ENCODE measurements around the gene GALNT18.

GALNT18 gene

GRCh38 chr11:11416502-11416901 is 205.3 kb downstream of the GALNT18 start:
- TF ChIP-seq JUND (IDR thresholded peaks at IDR 0.05; ENCODE audit: low read depth): no peak
- in situ Hi-C loops (cut with HindIII; ENCODE audit: low pct_unique_long_range_greater_than_20kb, low sequenced_read_pairs): no loop called here
- DNase-seq (ENCODE audit: low read depth in 1 of 2, low spot score in 1 of 2): peak in 1 of 2 experiments; percentile 34

GRCh38 chr11:11415901-11416300 is 205.9 kb downstream of the GALNT18 start:
- TF ChIP-seq JUND (IDR thresholded peaks at IDR 0.05; ENCODE audit: low read depth): no peak
- DNase-seq (ENCODE audit: low read depth in 1 of 2, low spot score in 1 of 2): no peak
- in situ Hi-C loops (cut with HindIII; ENCODE audit: low pct_unique_long_range_greater_than_20kb, low sequenced_read_pairs): no loop called here

- DNase-seq (ENCODE audit: low read depth in 1 of 2, low spot score in 1 of 2): no peak
- no peak for TF ChIP-seq JUND (IDR thresholded peaks at IDR 0.05; ENCODE audit: low read depth)
- in situ Hi-C loops (cut with HindIII; ENCODE audit: low pct_unique_long_range_greater_than_20kb, low sequenced_read_pairs): no loop called here
Measured at GRCh38 chr11:11414996-11415395, 206.8 kb downstream of the GALNT18 start.

GRCh38 chr11:11413776-11414175 is 208.0 kb downstream of the GALNT18 start:
- no peak for TF ChIP-seq JUND (IDR thresholded peaks at IDR 0.05; ENCODE audit: low read depth)
- in situ Hi-C loops (cut with HindIII; ENCODE audit: low pct_unique_long_range_greater_than_20kb, low sequenced_read_pairs): no loop called here
- DNase-seq (ENCODE audit: low read depth in 1 of 2, low spot score in 1 of 2): peak in 1 of 2 experiments; percentile 64

- no peak for TF ChIP-seq JUND (IDR thresholded peaks at IDR 0.05; ENCODE audit: low read depth)
- in situ Hi-C loops (cut with HindIII; ENCODE audit: low pct_unique_long_range_greater_than_20kb, low sequenced_read_pairs): no loop called here
- DNase-seq (ENCODE audit: low read depth in 1 of 2, low spot score in 1 of 2): peak in 1 of 2 experiments; percentile 44
Measured at GRCh38 chr11:11411401-11411985, 210.3 kb downstream of the GALNT18 start.

- no peak for DNase-seq (ENCODE audit: low read depth in 1 of 2, low spot score in 1 of 2)
- in situ Hi-C loops (cut with HindIII; ENCODE audit: low pct_unique_long_range_greater_than_20kb, low sequenced_read_pairs): no loop called here
- no peak for TF ChIP-seq JUND (IDR thresholded peaks at IDR 0.05; ENCODE audit: low read depth)
Measured at GRCh38 chr11:11409901-11410300, 211.9 kb downstream of the GALNT18 start.

GRCh38 chr11:11409224-11409623 is 212.6 kb downstream of the GALNT18 start:
- no peak for DNase-seq (ENCODE audit: low read depth in 1 of 2, low spot score in 1 of 2)
- in situ Hi-C loops (cut with HindIII; ENCODE audit: low pct_unique_long_range_greater_than_20kb, low sequenced_read_pairs): no loop called here
- TF ChIP-seq JUND (IDR thresholded peaks at IDR 0.05; ENCODE audit: low read depth): no peak

GRCh38 chr11:11408436-11409221 is 213.2 kb downstream of the GALNT18 start:
- DNase-seq (ENCODE audit: low read depth in 1 of 2, low spot score in 1 of 2): no peak

GRCh38 chr11:11407763-11408084 is 214.1 kb downstream of the GALNT18 start:
- in situ Hi-C loops (cut with HindIII; ENCODE audit: low pct_unique_long_range_greater_than_20kb, low sequenced_read_pairs): no loop called here
- DNase-seq (ENCODE audit: low read depth in 1 of 2, low spot score in 1 of 2): no peak
- TF ChIP-seq JUND (IDR thresholded peaks at IDR 0.05; ENCODE audit: low read depth): no peak

More at GRCh38 chr11:11408436-11409221, 213.2 kb downstream of the GALNT18 start:
- TF ChIP-seq JUND (IDR thresholded peaks at IDR 0.05; ENCODE audit: low read depth): no peak
- in situ Hi-C loops (cut with HindIII; ENCODE audit: low pct_unique_long_range_greater_than_20kb, low sequenced_read_pairs): no loop called here

GRCh38 chr11:11407065-11407762 is 214.6 kb downstream of the GALNT18 start:
- TF ChIP-seq JUND (IDR thresholded peaks at IDR 0.05; ENCODE audit: low read depth): no peak
- in situ Hi-C loops (cut with HindIII; ENCODE audit: low pct_unique_long_range_greater_than_20kb, low sequenced_read_pairs): no loop called here
- peak in 1 of 2 experiments; percentile 15 for DNase-seq (ENCODE audit: low read depth in 1 of 2, low spot score in 1 of 2)

- DNase-seq (ENCODE audit: low read depth in 1 of 2, low spot score in 1 of 2): no peak
- no peak for TF ChIP-seq JUND (IDR thresholded peaks at IDR 0.05; ENCODE audit: low read depth)
- in situ Hi-C loops (cut with HindIII; ENCODE audit: low pct_unique_long_range_greater_than_20kb, low sequenced_read_pairs): no loop called here
Measured at GRCh38 chr11:11406652-11407051, 215.2 kb downstream of the GALNT18 start.

- TF ChIP-seq JUND (IDR thresholded peaks at IDR 0.05; ENCODE audit: low read depth): no peak
- in situ Hi-C loops (cut with HindIII; ENCODE audit: low pct_unique_long_range_greater_than_20kb, low sequenced_read_pairs): no loop called here
- no peak for DNase-seq (ENCODE audit: low read depth in 1 of 2, low spot score in 1 of 2)
Measured at GRCh38 chr11:11403763-11404725, 217.8 kb downstream of the GALNT18 start.

All from T47D (cell line).